Subcutaneous adipose tissue (tissue), 4 donors: ENCODE data around the gene TAGLN3. TPM values are rescaled to one million over a fixed set of nuclear protein-coding genes. Genes with fewer than 3 reads are reported as not detected.

Source experiments
- total RNA-seq, 4 donors: library from RNA; depleted of rRNA; stranded (reverse); fragments of >200 nt; gene quantifications; one replicate each; pipeline ENCODE4 v1.1.0, GENCODE V29; 2016
- TF ChIP-seq, protein P1 (sequence below): fragments of 450-650 bp; IDR thresholded peaks from one replicate; pipeline ENCODE4 v1.5.1; 2016; ENCODE audit warnings: low read depth, mild to moderate bottlenecking, control low read depth, antibody characterized with exemption, moderate library complexity

TAGLN3 gene
- total RNA-seq, 4 donors from 2014 or later, result not detected

DNA sequence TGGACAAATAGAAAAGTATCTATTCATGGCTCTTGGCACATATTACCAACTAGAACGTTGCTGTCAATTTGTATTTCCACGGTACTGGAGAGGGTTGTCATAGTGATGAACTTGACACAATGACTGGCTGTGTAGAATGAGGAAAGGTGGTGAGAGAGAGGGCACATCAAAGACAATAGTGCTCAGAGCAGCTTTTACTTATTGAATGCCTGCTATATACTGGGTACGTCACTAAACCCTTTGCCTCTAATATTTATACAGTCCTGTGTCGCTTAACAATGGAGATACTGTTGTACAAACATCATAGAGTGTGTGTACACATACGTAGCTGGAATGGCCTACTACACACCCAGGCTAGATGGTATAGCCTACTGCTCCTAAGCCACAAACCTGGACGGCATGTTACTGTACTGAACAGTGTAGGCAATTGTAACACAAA is 44.1 kb downstream of the TAGLN3 start:
- TF ChIP-seq, protein P1, sequence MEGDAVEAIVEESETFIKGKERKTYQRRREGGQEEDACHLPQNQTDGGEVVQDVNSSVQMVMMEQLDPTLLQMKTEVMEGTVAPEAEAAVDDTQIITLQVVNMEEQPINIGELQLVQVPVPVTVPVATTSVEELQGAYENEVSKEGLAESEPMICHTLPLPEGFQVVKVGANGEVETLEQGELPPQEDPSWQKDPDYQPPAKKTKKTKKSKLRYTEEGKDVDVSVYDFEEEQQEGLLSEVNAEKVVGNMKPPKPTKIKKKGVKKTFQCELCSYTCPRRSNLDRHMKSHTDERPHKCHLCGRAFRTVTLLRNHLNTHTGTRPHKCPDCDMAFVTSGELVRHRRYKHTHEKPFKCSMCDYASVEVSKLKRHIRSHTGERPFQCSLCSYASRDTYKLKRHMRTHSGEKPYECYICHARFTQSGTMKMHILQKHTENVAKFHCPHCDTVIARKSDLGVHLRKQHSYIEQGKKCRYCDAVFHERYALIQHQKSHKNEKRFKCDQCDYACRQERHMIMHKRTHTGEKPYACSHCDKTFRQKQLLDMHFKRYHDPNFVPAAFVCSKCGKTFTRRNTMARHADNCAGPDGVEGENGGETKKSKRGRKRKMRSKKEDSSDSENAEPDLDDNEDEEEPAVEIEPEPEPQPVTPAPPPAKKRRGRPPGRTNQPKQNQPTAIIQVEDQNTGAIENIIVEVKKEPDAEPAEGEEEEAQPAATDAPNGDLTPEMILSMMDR, result no peak

DNA sequence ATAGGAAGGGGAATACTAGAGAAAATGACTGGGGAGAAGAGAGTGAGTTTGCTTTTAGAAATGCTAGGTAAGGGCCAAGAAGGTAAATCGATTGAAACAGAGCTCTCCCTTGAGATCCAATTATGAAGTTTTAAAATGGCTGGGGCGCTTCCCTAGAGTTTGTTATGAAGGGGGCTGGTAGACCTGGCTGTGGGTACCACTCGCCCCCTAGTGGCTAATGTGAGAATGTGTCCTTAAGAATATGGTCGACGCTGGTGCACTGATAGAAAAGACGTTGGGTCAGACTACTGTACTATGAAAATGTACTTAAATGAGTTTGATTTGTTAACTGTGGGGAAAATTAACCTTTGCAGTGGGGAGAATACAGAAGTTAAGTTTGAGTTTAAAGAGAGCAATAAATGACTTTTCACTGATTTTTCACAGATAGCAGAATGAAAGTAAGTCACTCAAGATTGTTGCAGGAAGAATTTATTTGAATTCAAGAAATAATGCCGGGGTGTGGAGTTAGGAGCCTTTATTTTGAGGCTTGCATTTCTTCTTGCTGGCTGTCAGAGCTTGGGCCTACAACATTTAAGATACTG is 45.0 kb downstream of the TAGLN3 start:
- TF ChIP-seq, protein P1, result no peak

DNA sequence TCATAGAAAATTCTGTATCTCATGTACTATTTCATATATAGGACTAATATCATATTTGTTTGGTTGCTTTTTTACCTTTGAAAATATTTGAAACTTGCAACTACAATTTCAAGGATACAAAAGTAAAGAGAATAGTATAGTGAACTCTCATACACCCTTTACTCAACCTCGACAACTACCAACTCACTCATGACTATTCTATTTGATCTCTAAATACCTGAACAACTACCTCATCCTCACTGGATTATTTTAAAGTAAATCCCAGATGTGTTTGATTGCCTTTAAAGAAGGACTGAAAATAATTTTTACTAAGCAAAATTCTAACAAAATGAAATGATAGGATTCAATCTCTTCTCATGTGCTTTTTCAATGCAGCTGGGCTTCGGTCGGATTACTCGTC is 47.9 kb downstream of the TAGLN3 start:
- TF ChIP-seq, protein P1, result no peak

DNA sequence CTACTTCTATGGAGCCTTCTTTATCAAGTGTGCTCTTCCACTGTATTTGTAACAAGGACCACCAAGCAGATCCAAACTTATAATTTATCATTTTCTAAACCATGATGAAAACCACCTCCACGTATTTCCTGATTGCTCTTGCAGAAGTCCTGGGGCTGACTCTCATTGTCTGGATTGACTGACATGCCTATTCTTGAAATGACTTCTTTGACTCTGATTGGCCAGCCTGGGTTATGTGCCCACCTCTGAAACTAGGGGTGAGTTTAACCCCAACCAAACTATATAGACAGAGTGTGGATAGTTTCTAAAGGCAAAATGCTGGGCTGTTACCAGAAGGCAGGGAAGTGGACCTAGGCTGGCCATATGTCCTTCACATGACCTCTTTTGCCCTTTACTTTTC is 48.5 kb downstream of the TAGLN3 start:
- TF ChIP-seq, protein P1, result no peak

DNA sequence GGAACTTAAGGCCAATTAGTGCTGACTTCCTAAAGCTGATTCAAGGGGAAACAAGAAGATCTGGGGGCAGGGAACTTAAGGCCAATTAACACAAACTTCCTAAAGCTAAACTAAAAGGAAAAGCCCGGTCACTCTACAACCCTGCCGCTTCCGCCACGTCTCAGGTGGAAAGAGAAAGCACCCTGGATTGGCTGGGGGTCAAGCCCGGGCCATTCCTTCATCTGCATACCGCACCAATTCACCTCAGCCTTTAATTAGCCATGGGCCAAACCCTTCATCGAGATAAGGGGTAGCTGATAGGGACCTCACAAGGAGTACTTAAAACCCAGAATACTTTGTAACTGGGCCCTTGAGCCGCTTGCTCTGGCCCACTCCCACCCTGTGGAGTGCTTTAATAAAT is 50.2 kb downstream of the TAGLN3 start:
- TF ChIP-seq, protein P1, result no peak

DNA sequence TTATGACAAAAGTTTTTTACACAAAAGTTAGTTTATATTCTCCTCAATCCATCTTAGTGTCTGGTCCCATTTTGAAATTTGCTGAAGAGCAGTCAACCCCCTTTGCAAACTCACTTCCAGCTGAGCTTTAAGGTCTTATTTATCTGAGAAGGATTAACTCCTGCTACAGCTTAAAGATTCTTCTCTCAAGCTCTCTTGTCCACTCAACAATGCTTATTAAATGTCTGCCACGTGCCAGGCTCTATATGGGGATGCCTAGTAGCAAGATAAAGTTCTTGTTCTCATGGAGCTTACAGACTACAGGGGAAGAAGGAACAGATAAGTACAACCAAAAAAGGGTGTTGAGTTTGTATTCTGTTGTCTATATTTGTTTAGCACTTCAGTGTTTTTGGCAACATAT is 54.5 kb downstream of the TAGLN3 start:
- TF ChIP-seq, protein P1, result no peak

DNA sequence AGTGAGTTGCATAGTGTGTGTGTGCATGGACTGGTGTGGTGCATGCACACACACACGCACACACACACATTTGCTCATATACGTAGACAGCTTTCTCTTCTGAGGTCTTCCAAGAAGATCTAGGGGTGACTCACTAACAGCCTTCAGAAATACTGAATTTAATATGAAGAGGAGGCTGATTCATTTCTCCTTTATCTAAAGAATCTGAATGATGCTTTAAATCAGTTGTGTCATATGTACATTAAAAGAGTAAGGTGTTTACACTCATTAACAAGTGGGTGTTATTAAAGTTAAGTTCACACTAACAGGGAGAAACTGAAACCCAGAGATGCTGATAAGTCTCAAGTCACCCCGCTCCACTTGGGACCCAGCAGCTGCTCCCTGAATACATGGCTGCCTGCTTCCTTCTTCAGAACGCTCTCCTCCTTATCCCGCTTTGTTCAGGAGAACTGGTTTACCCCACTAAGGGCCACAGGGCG is 57.8 kb downstream of the TAGLN3 start:
- TF ChIP-seq, protein P1, result no peak
